SH-SY5Y (cell line): Measurements from ENCODE around the gene BEND3.

Source experiments
- GATA2 ChIP-seq: IDR thresholded peaks from 2 replicates; pipeline ENCODE4 v1.6.1; 2011; ENCODE audit warnings: mild to moderate bottlenecking, low read depth, low read length
- GATA3 ChIP-seq: IDR thresholded peaks from 2 replicates; pipeline ENCODE4 v1.6.1; 2011; ENCODE audit warnings: low read depth, mild to moderate bottlenecking, low read length, moderate library complexity

- TF ChIP-seq GATA2 (no peak), GATA3 (no peak)
Observed at GRCh38 chr6:107082045-107082444, 33.3 kb downstream of the BEND3 start.
